Measurements from ENCODE around the gene TTC6.

Gene TTC6

DNA sequence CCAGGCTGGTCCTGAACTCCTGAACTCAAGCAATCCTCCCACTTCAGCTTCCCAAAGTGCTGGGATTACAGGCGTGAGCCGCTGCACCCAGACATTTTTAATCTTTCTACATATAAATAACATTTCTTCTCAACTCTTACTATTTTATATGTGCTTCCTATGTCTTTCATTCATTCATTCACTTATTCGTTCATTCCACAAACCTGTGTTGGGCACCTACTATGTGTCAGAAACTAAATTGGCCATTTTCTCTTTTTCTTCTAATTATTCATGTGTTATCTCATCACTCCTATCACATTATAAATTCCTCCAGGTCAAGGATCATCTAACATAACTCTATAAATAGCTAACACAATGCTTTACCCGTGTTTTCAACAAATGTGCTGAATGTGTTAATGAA, 24.0 kb upstream of the TTC6 start:
- peaks cover 11% of the 10 kb centered on the region for H3K9me3 Mint-ChIP-seq

GRCh38 chr14:37573356-37573755, 22.1 kb upstream of the TTC6 start:
- Mint-ChIP-seq H3K27me3 (peaks cover 7% of the 10 kb centered on the region), H3K4me3 (no peak overlapping the region), H3K27ac (no peak overlapping the region), H3K9me3 (peaks cover 11% of the 10 kb centered on the region), H3K4me1 (ENCODE audit: low read depth) (no peaks in the 10 kb centered on the region), H3K36me3 (ENCODE audit: low read depth) (no peaks in the 10 kb centered on the region)
- DNase-seq, result no peak

More for the DNA sequence above, 24.0 kb upstream of the TTC6 start:
- no peak for DNase-seq
- Mint-ChIP-seq H3K4me3 (no peak overlapping the region), H3K4me1 (ENCODE audit: low read depth) (no peaks in the 10 kb centered on the region), H3K27ac (no peak overlapping the region), H3K27me3 (peaks cover 3% of the 10 kb centered on the region), H3K36me3 (ENCODE audit: low read depth) (no peaks in the 10 kb centered on the region)

- Mint-ChIP-seq H3K27ac (no peak overlapping the region), H3K4me3 (no peak overlapping the region)
Measured at GRCh38 chr14:37579274-37579673, 16.2 kb upstream of the TTC6 start.

GRCh38 chr14:37580146-37580545, 15.3 kb upstream of the TTC6 start:
- peaks cover 31% of the 10 kb centered on the region for H3K27me3 Mint-ChIP-seq
- no peaks in the 10 kb centered on the region for H3K36me3 Mint-ChIP-seq (ENCODE audit: low read depth)
- DNase-seq, result no peak
- H3K4me3 Mint-ChIP-seq, result no peak overlapping the region
- H3K4me1 Mint-ChIP-seq (ENCODE audit: low read depth), result no peaks in the 10 kb centered on the region
- no peaks in the 10 kb centered on the region for H3K9me3 Mint-ChIP-seq
- no peak overlapping the region for H3K27ac Mint-ChIP-seq

More at GRCh38 chr14:37579274-37579673, 16.2 kb upstream of the TTC6 start:
- H3K4me1 Mint-ChIP-seq (ENCODE audit: low read depth), result no peaks in the 10 kb centered on the region
- H3K27me3 Mint-ChIP-seq, result peaks cover 24% of the 10 kb centered on the region
- H3K36me3 Mint-ChIP-seq (ENCODE audit: low read depth), result no peaks in the 10 kb centered on the region
- DNase-seq, result no peak
- H3K9me3 Mint-ChIP-seq, result peaks cover 4% of the 10 kb centered on the region

DNA sequence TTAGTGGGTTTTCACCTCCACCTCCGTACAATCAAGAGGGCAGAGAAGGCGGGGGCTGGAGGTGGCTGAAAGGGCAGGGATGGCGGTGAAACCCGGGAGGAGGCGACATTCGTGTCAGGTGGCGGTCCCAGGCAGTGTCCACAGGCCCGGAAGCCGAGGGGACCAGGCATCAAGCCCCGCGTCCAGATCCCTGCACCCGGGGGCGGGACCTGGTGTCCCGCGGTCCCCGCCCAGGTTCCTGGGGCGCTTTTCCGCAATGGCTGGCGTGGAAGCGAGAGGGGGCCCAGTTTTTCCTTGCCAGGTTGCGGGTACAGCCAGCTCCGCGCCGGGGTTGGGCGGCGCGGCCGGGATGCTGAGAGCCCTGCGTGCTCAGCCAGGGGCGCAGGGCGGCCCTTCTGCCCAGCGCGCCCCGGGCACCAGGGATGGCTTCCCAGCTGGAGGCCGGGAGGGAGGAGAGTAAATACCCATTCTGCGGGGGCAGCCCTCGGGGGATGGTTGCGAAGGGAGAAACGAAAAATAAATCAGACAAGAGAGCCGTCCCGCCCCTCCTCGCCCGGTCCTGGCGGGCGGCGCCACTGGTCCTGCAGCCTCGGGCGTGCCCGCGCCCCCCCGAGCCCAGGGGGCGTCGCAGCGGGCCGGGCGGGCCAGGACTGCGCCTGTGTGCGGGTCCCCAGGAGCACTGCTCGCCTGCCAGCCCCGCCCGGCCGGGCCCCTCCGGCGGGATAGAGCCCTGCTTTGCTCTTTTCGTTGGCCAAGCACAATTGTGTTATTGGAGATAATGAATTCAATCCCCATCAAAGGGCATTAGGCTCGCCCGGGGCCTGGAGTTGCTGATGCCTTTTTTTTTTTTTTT, 11.8 kb upstream of the TTC6 start:
- DNase-seq, result no peak
- Mint-ChIP-seq H3K4me1 (ENCODE audit: low read depth) (no peaks in the 10 kb centered on the region), H3K27me3 (peaks cover 58% of the 10 kb centered on the region), H3K9me3 (peaks cover 3% of the 10 kb centered on the region), H3K4me3 (no peak overlapping the region), H3K27ac (no peak overlapping the region), H3K36me3 (ENCODE audit: low read depth) (no peaks in the 10 kb centered on the region)

GRCh38 chr14:37584211-37585100, 11.0 kb upstream of the TTC6 start:
- H3K27ac Mint-ChIP-seq, result no peak overlapping the region
- no peak for DNase-seq
- no peak overlapping the region for H3K4me3 Mint-ChIP-seq
- H3K4me1 Mint-ChIP-seq (ENCODE audit: low read depth), result no peaks in the 10 kb centered on the region
- no peaks in the 10 kb centered on the region for H3K36me3 Mint-ChIP-seq (ENCODE audit: low read depth)
- peaks cover 9% of the 10 kb centered on the region for H3K9me3 Mint-ChIP-seq
- peaks cover 67% of the 10 kb centered on the region for H3K27me3 Mint-ChIP-seq

DNA sequence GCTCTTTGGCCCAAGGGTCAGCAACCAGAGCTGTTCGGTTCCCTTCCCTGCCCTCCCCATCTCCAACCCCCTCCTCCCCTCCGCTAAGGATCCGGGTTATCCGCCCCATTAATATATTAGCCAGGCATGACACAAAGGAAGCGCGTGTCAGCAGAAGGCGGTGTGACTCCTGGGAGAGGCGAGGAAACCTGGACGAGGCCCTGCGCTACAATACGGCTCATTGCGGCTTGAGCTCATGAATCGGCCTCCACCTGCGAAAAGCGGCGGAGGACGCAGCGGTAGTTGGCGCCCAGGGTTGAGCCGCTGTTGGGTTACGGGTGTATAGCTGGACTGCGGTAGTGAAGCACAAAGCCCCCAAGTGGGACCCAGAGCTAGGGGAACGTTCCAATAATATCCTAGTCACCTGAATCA, 10.3 kb upstream of the TTC6 start:
- Mint-ChIP-seq H3K27me3 (peaks cover 71% of the 10 kb centered on the region), H3K36me3 (ENCODE audit: low read depth) (no peaks in the 10 kb centered on the region), H3K27ac (no peak overlapping the region), H3K9me3 (peaks cover 10% of the 10 kb centered on the region), H3K4me1 (ENCODE audit: low read depth) (no peaks in the 10 kb centered on the region), H3K4me3 (no peak overlapping the region)
- DNase-seq, result no peak

GRCh38 chr14:37585971-37586796, 9.2 kb upstream of the TTC6 start:
- no peak overlapping the region for H3K4me3 Mint-ChIP-seq
- H3K27ac Mint-ChIP-seq, result no peak overlapping the region

DNA sequence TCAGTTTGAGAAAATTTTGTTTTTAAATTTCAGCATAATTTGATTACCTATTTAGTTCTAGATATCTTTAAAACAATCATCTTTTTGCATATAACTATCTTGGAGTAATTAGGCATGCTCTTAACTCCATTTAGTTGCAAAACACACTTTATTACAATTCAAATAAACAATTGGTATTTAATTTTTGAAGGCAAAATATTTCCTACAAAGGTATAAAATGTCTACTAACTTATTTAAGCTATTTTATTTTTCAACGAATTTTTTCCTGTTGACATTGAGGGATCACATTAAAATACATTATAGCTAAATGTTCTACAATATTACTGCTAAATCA, 8.7 kb upstream of the TTC6 start:
- Mint-ChIP-seq H3K27me3 (peaks cover 78% of the 10 kb centered on the region), H3K9me3 (peaks cover 10% of the 10 kb centered on the region)
- DNase-seq, result no peak

More at GRCh38 chr14:37585971-37586796, 9.2 kb upstream of the TTC6 start:
- DNase-seq, result no peak
- H3K27me3 Mint-ChIP-seq, result peaks cover 79% of the 10 kb centered on the region
- peaks cover 10% of the 10 kb centered on the region for H3K9me3 Mint-ChIP-seq
- H3K4me1 Mint-ChIP-seq (ENCODE audit: low read depth), result no peaks in the 10 kb centered on the region
- no peaks in the 10 kb centered on the region for H3K36me3 Mint-ChIP-seq (ENCODE audit: low read depth)

DNA sequence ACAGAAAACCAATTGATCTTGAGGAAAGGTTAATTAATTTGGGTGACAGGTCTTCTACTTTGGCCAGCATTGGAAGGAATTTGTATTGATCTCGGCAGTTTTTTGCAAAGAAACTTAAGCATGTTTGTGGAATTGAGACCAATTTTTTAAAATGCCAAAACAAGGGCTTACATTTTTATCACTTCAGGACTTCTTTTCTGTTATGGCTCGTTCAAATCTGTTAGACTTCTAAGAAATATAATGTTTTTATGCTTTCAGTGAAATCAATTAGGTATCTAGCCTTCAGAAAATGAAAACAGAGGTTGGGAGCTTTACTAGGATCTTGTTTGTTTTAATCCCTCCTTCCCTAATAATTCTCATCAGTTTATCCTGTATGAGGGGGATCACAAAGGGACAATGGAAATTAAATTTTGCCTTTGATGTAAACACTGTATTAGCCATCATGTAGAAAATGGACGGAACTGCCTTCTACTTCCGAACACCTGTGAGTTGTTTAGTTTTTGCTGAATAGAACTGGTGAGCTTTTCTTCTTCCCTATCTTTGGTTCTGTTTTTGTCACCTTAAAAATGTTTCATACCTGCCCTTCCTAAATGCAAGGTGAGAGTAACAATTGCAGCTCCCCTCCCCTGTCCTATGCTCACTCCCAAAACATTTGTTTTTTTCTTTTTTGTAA, 8.2 kb upstream of the TTC6 start:
- Mint-ChIP-seq H3K36me3 (ENCODE audit: low read depth) (peaks cover 1% of the 10 kb centered on the region), H3K27ac (no peak overlapping the region), H3K4me3 (no peak overlapping the region), H3K27me3 (peaks cover 82% of the 10 kb centered on the region), H3K9me3 (peaks cover 10% of the 10 kb centered on the region), H3K4me1 (ENCODE audit: low read depth) (peaks cover 1% of the 10 kb centered on the region)
- DNase-seq, result no peak

More for the DNA sequence above, 8.7 kb upstream of the TTC6 start:
- Mint-ChIP-seq H3K27ac (no peak overlapping the region), H3K4me1 (ENCODE audit: low read depth) (peaks cover 1% of the 10 kb centered on the region), H3K36me3 (ENCODE audit: low read depth) (peaks cover 1% of the 10 kb centered on the region), H3K4me3 (no peak overlapping the region)

- Mint-ChIP-seq H3K4me1 (ENCODE audit: low read depth) (peaks cover 4% of the 10 kb centered on the region), H3K9me3 (peaks cover 15% of the 10 kb centered on the region), H3K4me3 (no peak overlapping the region), H3K27me3 (peaks cover 85% of the 10 kb centered on the region), H3K27ac (no peak overlapping the region), H3K36me3 (ENCODE audit: low read depth) (peaks cover 1% of the 10 kb centered on the region)
- no peak for DNase-seq
Measured at GRCh38 chr14:37587881-37588666, 7.4 kb upstream of the TTC6 start.

- no peak overlapping the region for H3K4me3 Mint-ChIP-seq
- DNase-seq, result no peak
- H3K4me1 Mint-ChIP-seq (ENCODE audit: low read depth), result peaks cover 4% of the 10 kb centered on the region
- peaks cover 15% of the 10 kb centered on the region for H3K9me3 Mint-ChIP-seq
- no peak overlapping the region for H3K27ac Mint-ChIP-seq
- H3K36me3 Mint-ChIP-seq (ENCODE audit: low read depth), result peaks cover 1% of the 10 kb centered on the region
- H3K27me3 Mint-ChIP-seq, result peaks cover 86% of the 10 kb centered on the region
Measured at GRCh38 chr14:37588667-37588955, 6.8 kb upstream of the TTC6 start.

- no peak overlapping the region for H3K27ac Mint-ChIP-seq
- peaks cover 89% of the 10 kb centered on the region for H3K27me3 Mint-ChIP-seq
- H3K9me3 Mint-ChIP-seq, result peaks cover 18% of the 10 kb centered on the region
- H3K36me3 Mint-ChIP-seq (ENCODE audit: low read depth), result peaks cover 1% of the 10 kb centered on the region
- H3K4me1 Mint-ChIP-seq (ENCODE audit: low read depth), result peaks cover 7% of the 10 kb centered on the region
- H3K4me3 Mint-ChIP-seq, result no peak overlapping the region
- DNase-seq, result no peak
Measured at GRCh38 chr14:37588956-37589714, 6.3 kb upstream of the TTC6 start.
